ENCODE measurements around the gene CAMK2B. TPM values are rescaled to one million over a fixed set of nuclear protein-coding genes. Genes with fewer than 3 reads are reported as not detected.
A peak's percentile ranks its signal among the peaks of the same experiment; 100 is the strongest.

Gene CAMK2B
- total and polyA plus RNA-seq, 8 donors: 0.17 to 1.1 (median 0.53) TPM

DNA sequence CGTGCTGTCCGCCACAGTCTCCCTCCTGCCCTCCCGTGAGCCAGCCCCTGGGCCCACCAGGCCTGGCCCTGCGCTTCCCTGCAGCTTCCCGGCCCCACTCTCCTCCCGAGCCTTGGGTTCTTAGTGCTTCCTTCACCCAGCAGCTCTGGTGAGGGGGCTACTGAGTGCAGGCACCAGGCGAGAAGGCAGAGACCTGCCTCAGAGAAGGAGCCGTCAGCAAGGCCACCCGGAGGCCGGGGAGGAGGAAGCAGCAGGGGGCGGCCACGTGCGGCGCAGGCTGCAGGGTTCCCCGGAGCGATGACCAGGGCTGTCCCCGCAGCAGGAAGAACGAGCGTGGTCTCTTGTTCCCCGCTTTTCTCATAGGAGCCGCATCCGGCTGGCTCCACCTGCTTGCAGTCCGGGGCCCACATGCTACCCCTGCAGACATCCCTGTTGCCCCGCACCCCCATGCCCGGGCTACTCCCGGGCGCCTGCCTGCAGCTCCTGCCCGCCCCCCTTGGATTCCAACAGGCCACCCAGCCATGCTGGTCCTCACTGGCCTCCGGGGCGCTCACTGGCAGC is 104.1 kb downstream of the CAMK2B start:
- DNase-seq (peak in 1 of 4 donors; percentile 78), ATAC-seq (peak; percentile 10)
- H3K9me3 ChIP-seq: no peaks in the 10 kb centered on the region
- peaks cover 8 to 31% of the 10 kb centered on the region in 2 donors for H3K27me3 ChIP-seq
- no peak overlapping the region for H3K4me3 ChIP-seq
- no peak overlapping the region for H3K27ac ChIP-seq
- intact Hi-C loops (cut with DNase I): no loop called here
- H3K36me3 ChIP-seq: no peaks in the 10 kb centered on the region
- no peaks in the 10 kb centered on the region for H3K4me1 ChIP-seq
- TF ChIP-seq, protein P1, sequence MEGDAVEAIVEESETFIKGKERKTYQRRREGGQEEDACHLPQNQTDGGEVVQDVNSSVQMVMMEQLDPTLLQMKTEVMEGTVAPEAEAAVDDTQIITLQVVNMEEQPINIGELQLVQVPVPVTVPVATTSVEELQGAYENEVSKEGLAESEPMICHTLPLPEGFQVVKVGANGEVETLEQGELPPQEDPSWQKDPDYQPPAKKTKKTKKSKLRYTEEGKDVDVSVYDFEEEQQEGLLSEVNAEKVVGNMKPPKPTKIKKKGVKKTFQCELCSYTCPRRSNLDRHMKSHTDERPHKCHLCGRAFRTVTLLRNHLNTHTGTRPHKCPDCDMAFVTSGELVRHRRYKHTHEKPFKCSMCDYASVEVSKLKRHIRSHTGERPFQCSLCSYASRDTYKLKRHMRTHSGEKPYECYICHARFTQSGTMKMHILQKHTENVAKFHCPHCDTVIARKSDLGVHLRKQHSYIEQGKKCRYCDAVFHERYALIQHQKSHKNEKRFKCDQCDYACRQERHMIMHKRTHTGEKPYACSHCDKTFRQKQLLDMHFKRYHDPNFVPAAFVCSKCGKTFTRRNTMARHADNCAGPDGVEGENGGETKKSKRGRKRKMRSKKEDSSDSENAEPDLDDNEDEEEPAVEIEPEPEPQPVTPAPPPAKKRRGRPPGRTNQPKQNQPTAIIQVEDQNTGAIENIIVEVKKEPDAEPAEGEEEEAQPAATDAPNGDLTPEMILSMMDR (IDR thresholded peaks at IDR 0.05): no peak

- Histone ChIP-seq H3K4me3 (no peak overlapping the region), H3K27ac (no peak overlapping the region), H3K27me3 (peaks cover 4 to 23% of the 10 kb centered on the region in 2 donors), H3K36me3 (no peaks in the 10 kb centered on the region), H3K4me1 (no peaks in the 10 kb centered on the region), H3K9me3 (no peaks in the 10 kb centered on the region)
- peak in 1 of 4 donors; percentile 55 for DNase-seq
- TF ChIP-seq, protein P1 (IDR thresholded peaks at IDR 0.05): no peak
- no peak for ATAC-seq
- intact Hi-C loops (cut with DNase I): no loop called here
These were observed 104.9 kb downstream of the CAMK2B start for GRCh38 chr7:44220358-44221112.

DNA sequence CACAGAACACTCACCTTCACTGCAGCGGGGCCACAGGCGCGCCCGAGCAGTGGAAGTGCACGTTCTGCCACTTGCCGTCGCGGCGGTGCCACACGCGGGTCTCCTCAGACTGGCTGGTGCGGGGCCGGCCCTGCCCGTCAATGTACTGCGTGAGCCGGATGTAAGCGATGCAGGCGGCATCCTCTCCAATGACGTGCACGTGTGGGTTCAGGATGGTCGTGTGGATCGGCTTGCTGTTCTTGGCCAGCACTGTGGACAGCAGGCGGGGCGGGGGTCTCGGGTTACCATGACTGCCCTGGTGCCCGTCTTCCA is 105.4 kb downstream of the CAMK2B start:
- no peak overlapping the region for H3K4me3 ChIP-seq
- H3K9me3 ChIP-seq: no peaks in the 10 kb centered on the region
- no peak overlapping the region for H3K27ac ChIP-seq
- ATAC-seq: no peak
- peak in 1 of 4 donors; percentile 67 for DNase-seq
- TF ChIP-seq, protein P1 (IDR thresholded peaks at IDR 0.05): no peak
- no peaks in the 10 kb centered on the region for H3K4me1 ChIP-seq
- H3K36me3 ChIP-seq: no peaks in the 10 kb centered on the region
- intact Hi-C loops (cut with DNase I): no loop called here
- peaks cover 0 to 18% of the 10 kb centered on the region in 2 donors for H3K27me3 ChIP-seq

DNA sequence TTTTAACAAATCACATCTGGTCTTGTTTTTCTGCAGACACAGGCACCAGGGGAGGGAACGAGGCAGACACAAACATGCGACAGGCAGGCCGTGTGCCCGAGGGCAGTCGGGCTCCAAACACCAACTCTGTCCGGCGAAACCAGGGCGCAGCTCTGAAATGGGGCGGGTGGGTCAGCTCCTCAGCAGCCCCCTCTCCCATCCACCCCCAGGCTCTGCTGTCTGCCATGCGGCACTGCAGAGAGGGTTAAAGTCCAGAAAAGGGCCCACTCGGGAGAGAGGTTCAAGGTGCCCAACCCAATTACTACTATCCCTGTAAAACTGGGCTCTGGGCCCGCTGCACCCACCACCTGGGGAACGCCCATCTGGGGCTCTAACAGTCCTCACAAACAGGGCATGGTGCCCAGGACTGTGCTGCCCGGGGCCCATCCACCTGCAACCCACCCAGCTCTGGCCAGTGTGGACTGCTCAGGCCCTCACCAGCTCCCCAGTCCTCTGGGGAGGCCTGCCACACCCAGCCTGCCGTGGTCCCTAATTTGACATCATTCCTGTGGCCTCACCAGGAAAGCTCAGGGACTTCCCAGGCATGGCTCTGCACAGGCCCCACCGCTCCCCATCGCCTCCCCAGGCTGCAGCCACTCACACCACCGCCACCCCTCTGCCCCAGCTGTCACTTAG is 105.9 kb downstream of the CAMK2B start:
- Histone ChIP-seq H3K4me1 (no peaks in the 10 kb centered on the region), H3K27me3 (peaks cover 0 to 13% of the 10 kb centered on the region in 2 donors), H3K9me3 (no peaks in the 10 kb centered on the region), H3K4me3 (no peak overlapping the region), H3K36me3 (peaks cover 0 to 4% of the 10 kb centered on the region in 2 donors), H3K27ac (no peak overlapping the region)
- TF ChIP-seq, protein P1 (IDR thresholded peaks at IDR 0.05): no peak
- DNase-seq (no peak), ATAC-seq (no peak)
- intact Hi-C loops (cut with DNase I): no loop called here

Measured in left lung (tissue), 10 donors.